Omental fat pad (tissue), 4 donors: ENCODE results near the gene TFRC. TPM values are rescaled to one million over a fixed set of nuclear protein-coding genes. Genes with fewer than 3 reads are reported as not detected.
"Not testable (repeated sequence)": the region's sequence is repeated elsewhere in the genome, so short reads cannot be mapped to it uniquely, and the experiment has no call there.

Experiments used
- ATAC-seq: fragments of 150-250 bp; one replicate; pipeline ENCODE4 v1.9.1; 2016; ENCODE audit warnings: mild to moderate bottlenecking, moderate library complexity; ENCODE audit not compliant: low FRiP score
- DNase-seq: peaks from one replicate; pipeline ENCODE4 v3.0.0-alpha.2; 2019; ENCODE audit warnings: low spot score
- CTCF ChIP-seq, 3 donors: fragments of 450-650 bp; IDR thresholded peaks; one replicate each; pipeline ENCODE4 v1.5.1; 2016 to 2017; ENCODE audit warnings: antibody characterized with exemption in 3 of 3, mild to moderate bottlenecking in 3 of 3, moderate library complexity in 2 of 3
- total RNA-seq, 4 donors: library from RNA; depleted of rRNA; stranded (reverse); fragments of >200 nt; gene quantifications; one replicate each; pipeline ENCODE4 v1.1.0, GENCODE V29; 2016

Gene TFRC
- total RNA-seq, 4 donors from 2014 or later: 144 to 333 (median 242) TPM

- ATAC-seq: no peak
- TF ChIP-seq CTCF (IDR thresholded peaks at IDR 0.05): no peak
- DNase-seq: no peak
These were observed 18.8 kb downstream of the TFRC start for GRCh38 chr3:196063049-196063448.

- no peak for ATAC-seq
- no peak for DNase-seq
- TF ChIP-seq CTCF (IDR thresholded peaks at IDR 0.05): no peak
These were observed 21.1 kb downstream of the TFRC start for GRCh38 chr3:196060834-196061233.

- no peak for DNase-seq
- no peak for ATAC-seq
- no peak for TF ChIP-seq CTCF (IDR thresholded peaks at IDR 0.05)
These were observed 24.0 kb downstream of the TFRC start for GRCh38 chr3:196057760-196058331.

GRCh38 chr3:196056371-196056770 is 25.5 kb downstream of the TFRC start:
- not testable (repeated sequence) for ATAC-seq, DNase-seq

- no peak for TF ChIP-seq CTCF (IDR thresholded peaks at IDR 0.05)
- ATAC-seq (peak; percentile 44), DNase-seq (no peak)
These were observed 26.1 kb downstream of the TFRC start for GRCh38 chr3:196055683-196056270.

GRCh38 chr3:196055240-196055639 is 26.6 kb downstream of the TFRC start:
- ATAC-seq (no peak), DNase-seq (no peak)
- no peak for TF ChIP-seq CTCF (IDR thresholded peaks at IDR 0.05)

GRCh38 chr3:196054661-196055060 is 27.2 kb downstream of the TFRC start:
- DNase-seq: no peak
- no peak for TF ChIP-seq CTCF (IDR thresholded peaks at IDR 0.05)
- ATAC-seq: no peak
